ENCODE results near the gene CCDC190. TPM values are rescaled to one million over a fixed set of nuclear protein-coding genes. Genes with fewer than 3 reads are reported as not detected.

The CCDC190 gene
- total and polyA plus RNA-seq, 2 of the 8 experiments (the other 6 are each of a cell fraction or from before 2014, with no cell fraction given): not detected

DNA sequence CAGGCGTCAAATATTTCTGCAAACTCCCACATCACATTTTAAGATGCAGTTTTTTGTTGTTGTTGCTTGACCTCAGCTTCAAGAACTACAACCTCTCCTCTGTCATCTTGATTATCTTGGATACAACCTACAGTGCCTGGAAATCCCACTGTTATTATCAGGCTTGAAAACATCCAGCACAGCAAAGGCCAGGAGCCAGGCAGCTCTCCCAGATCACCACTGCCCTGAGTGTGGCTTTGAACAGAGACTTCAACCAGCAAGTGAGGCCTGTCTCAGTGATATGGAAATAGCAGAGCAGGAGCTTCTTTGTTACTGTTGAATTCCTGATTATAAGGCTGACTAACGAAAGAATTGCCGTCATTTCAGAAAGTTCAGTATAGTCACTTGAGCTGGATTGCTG is 28.5 kb downstream of the CCDC190 start:
- ChIA-PET CTCF (ENCODE audit: partially characterized antibody) (interaction anchor here (1.0 to 2.1 kb wide), 7 partner anchors 12 to 484 kb away, joined by 3 to 8 read pairs (median 3); no protein-coding TSS in a partner anchor), POLR2A (ENCODE audit: partially characterized antibody) (interaction anchor here (1.3 kb wide), 1 partner anchor 9 kb away, joined by 3 read pairs; no protein-coding TSS in a partner anchor)
- FAIRE-seq (no peak), DNase-seq (ENCODE audit: low read depth in 1 of 2, low spot score in 2 of 2) (no peak)
- H2AK5ac ChIP-seq (ENCODE audit: low read depth, low read length): no peak overlapping the region
- no peak overlapping the region for H3K4me2 ChIP-seq (ENCODE audit: insufficient read depth in 1 of 2, low read depth in 2 of 2, low read length in 2 of 2)
- no peak overlapping the region for H2BK120ac ChIP-seq (replicated peaks; ENCODE audit: low read depth, low read length)
- H4K5ac ChIP-seq (ENCODE audit: insufficient read length, low read depth, low read length): no peak overlapping the region
- H3K36me3 ChIP-seq (ENCODE audit: control insufficient read depth in 2 of 4, insufficient read depth in 4 of 4, low read length in 3 of 4): no peaks in the 10 kb centered on the region
- H3K9ac ChIP-seq (replicated peaks in 1 of 4; ENCODE audit: extremely low read depth in 1 of 4, low read depth in 3 of 4, low read length in 3 of 4): no peak overlapping the region
- H2BK12ac ChIP-seq (ENCODE audit: low read depth, low read length): no peak overlapping the region
- no peaks in the 10 kb centered on the region for H4K20me1 ChIP-seq (replicated peaks in 1 of 2; ENCODE audit: control insufficient read depth in 1 of 2, insufficient read depth in 2 of 2, low read length in 2 of 2)
- H4K8ac ChIP-seq (ENCODE audit: extremely low read depth, insufficient read depth, low read length): no peak overlapping the region
- H3K23me2 ChIP-seq (ENCODE audit: low read depth, low read length): no peaks in the 10 kb centered on the region
- H2BK20ac ChIP-seq (ENCODE audit: low read length): no peak overlapping the region
- no peak overlapping the region for H3K4me3 ChIP-seq (ENCODE audit: extremely low read depth in 1 of 4, insufficient read depth in 2 of 4, low read depth in 3 of 4, low read length in 4 of 4)
- no peak overlapping the region for H3K14ac ChIP-seq (ENCODE audit: insufficient read length)
- H3K27me3 ChIP-seq (replicated peaks in 1 of 4; ENCODE audit: control insufficient read depth in 3 of 4, extremely low read depth in 1 of 4, insufficient read depth in 3 of 4, low read length in 3 of 4): no peaks in the 10 kb centered on the region
- no peak overlapping the region for H3K4ac ChIP-seq (replicated peaks; ENCODE audit: insufficient read length, low read depth, low read length)
- 0 out of 7 replicates have a peak, but pooled peaks cover 0 to 2% (median 0%) of the 10 kb centered on the region in 4 experiments for H3K4me1 ChIP-seq (replicated peaks in 1 of 4; ENCODE audit: control insufficient read depth in 3 of 4, insufficient read depth in 4 of 4, low read length in 3 of 4)
- TF ChIP-seq MAFK (IDR thresholded peaks at IDR 0.05; ENCODE audit: low read depth, low read length) (no peak), NANOG (IDR thresholded peaks at IDR 0.05; ENCODE audit: insufficient read depth, low read depth, low read length, poor library complexity, severe bottlenecking) (no peak), CEBPB (IDR thresholded peaks at IDR 0.05; ENCODE audit: low read depth, low read length) (no peak), FOSL1 (IDR thresholded peaks at IDR 0.05; ENCODE audit: insufficient read depth, low read depth, low read length) (no peak), HDAC6 (IDR thresholded peaks at IDR 0.05; ENCODE audit: low read depth, low read length) (no peak), RXRA (IDR thresholded peaks at IDR 0.05; ENCODE audit: insufficient read depth, low read depth, low read length) (no peak), RFX5 (IDR thresholded peaks at IDR 0.05; ENCODE audit: borderline replicate concordance, low read depth, low read length) (no peak), CBX5 (IDR thresholded peaks at IDR 0.05; ENCODE audit: low read depth, low read length) (no peak), EGR1 (IDR thresholded peaks at IDR 0.05; ENCODE audit: borderline replicate concordance, low read depth, low read length) (no peak)
- H3K23ac ChIP-seq (ENCODE audit: insufficient read length): no peak overlapping the region
- no peak overlapping the region for H2BK15ac ChIP-seq (ENCODE audit: low read length)
- H3K18ac ChIP-seq (ENCODE audit: extremely low read depth, low read length): no peak overlapping the region
- no peaks in the 10 kb centered on the region for H3K9me3 ChIP-seq (ENCODE audit: insufficient read depth in 2 of 2, low read depth in 1 of 2, low read length in 1 of 2)
- H2BK5ac ChIP-seq (ENCODE audit: low read depth, low read length): no peak overlapping the region
- H3K79me2 ChIP-seq (ENCODE audit: control insufficient read depth in 1 of 2, insufficient read depth in 2 of 2, low read length in 2 of 2): no peaks in the 10 kb centered on the region
- WGBS, 2 experiments (ENCODE audit: extremely low coverage in 1 of 2, insufficient coverage in 1 of 2, insufficient read length in 1 of 2, insufficient replicate concordance in 2 of 2, low coverage in 1 of 2, low lambda C conversion rate in 2 of 2, missing lambda C conversion rate in 1 of 2): 82% methylated on average over 3 of the region's 3 CpGs; no CpG with 5 or more reads in 1 of the 2 experiments
- no peak overlapping the region for H3K27ac ChIP-seq (ENCODE audit: low read depth, low read length)
- no peak overlapping the region for H3K56ac ChIP-seq (replicated peaks; ENCODE audit: insufficient read length, low read depth, low read length)
- H2AFZ ChIP-seq (ENCODE audit: low read length): no peak overlapping the region
- H3K79me1 ChIP-seq (ENCODE audit: low read depth, low read length): no peaks in the 10 kb centered on the region
- no peak overlapping the region for H4K91ac ChIP-seq (replicated peaks; ENCODE audit: insufficient read length, low read length)
